Stimulated activated CD4-positive, alpha-beta T cell treated with anti-CD3 and anti-CD28 coated beads, Interleukin-12 subunit alpha, Interleukin-12 subunit beta, amount 100 ng/mL, for 48 hours (primary cell): ENCODE results near the gene OR51S1.
"Not testable (repeated sequence)": the region's sequence is repeated elsewhere in the genome, so short reads cannot be mapped to it uniquely, and the experiment has no call there.

Experiments used
- DNase-seq, 3 donors: peaks; one replicate each; pipeline ENCODE4 v3.0.0-alpha.2; 2020; ENCODE audit warnings: low read depth in 2 of 3, low spot score in 1 of 3

The OR51S1 gene, protein sequence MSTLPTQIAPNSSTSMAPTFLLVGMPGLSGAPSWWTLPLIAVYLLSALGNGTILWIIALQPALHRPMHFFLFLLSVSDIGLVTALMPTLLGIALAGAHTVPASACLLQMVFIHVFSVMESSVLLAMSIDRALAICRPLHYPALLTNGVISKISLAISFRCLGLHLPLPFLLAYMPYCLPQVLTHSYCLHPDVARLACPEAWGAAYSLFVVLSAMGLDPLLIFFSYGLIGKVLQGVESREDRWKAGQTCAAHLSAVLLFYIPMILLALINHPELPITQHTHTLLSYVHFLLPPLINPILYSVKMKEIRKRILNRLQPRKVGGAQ

DNA sequence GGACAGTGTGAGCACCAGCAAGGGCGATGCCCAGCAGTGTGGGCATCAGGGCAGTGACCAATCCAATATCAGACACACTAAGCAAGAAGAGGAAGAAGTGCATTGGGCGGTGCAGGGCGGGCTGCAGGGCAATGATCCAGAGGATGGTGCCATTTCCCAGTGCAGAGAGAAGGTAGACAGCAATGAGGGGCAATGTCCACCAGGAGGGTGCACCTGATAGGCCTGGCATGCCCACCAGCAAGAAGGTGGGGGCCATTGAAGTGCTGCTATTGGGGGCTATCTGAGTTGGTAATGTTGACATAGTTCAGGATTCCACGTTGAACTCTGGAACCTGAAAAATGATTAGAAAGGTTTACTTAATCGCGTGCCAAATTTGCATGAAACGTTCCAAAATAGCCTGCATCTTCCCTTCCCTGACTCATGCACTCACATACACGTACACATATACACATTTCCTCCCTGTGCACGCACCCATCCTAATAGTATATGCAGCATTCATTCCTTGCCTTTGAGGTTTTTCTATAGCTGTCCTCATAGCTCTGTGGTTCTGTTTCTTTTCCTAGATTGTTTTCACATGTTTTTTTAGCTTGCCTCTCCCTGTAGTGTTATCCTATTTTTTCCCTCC is at the start of gene OR51S1:
OR51S1 (minus strand) TSS at position 301 of the 625 bp plus-strand sequence; CDS start at position 301, 0 bp downstream.
- DNase-seq = no peak

DNA sequence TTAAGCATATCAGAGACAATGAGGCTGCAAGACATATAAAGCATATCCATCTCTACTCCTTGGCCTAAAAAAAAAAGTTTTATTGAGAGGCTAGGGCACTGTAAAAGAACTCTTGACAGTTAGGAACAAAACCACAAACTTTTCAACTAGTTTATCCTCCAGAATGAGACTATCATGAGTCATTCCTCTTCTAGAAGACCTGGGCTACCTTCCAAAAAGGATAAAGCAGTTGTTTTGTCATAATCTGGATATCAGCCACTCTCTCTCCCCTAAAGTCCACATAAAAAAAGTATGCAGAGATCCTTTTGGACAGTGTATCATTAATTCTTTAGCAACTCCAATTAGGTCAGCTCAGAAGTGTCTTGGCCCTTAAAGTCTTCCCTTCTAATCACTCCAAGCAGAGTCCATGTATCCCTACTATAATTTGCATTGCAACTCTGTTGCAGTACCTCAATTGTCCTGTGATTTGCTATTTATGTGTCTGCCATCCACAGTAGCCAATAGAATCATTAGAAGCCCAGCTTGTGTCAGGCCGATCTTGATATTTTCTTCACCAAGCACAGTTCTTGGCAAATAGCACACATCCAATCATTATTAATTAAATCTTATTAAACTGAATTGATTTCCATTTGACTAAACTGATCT is 43.1 kb upstream of the OR51S1 start:
- DNase-seq = no peak

DNA sequence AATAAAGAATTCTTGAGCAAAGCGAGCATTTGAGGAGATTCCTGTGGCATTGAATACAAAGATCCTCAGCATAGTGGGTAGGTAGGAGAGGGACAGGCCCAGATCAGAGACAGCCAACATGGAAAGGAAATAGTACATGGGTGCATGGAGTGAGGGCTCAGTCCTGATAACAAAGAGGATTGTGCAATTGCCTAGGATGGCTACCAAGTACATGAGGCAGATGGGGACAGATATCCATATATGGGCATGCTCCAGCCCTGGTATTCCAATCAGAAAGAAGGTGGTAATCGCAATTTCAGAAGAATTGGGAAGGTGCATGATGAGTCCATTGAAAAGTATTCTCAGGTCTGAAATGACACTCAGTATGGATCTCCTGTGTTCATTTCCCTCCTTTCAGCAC is 41.3 kb upstream of the OR51S1 start:
- DNase-seq = no peak

DNA sequence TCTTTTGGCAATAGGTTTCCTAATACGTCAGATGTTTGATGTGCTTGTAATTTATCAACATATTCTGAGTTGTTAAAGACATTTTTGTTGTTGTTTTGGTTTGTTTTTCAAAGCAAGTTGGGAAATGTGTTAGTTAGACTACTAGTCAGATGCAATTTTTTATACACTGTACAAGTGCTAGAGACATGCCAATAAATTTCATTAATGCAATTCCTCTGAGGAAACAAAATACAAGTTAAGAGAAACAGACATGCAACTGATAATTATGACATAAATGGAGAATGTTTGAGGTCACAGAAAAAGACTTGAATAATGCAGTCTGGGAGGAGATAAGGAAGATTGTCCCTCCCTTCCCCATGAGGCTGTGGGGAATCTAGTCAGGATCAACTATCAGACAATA is 38.6 kb upstream of the OR51S1 start:
- DNase-seq = no peak

DNA sequence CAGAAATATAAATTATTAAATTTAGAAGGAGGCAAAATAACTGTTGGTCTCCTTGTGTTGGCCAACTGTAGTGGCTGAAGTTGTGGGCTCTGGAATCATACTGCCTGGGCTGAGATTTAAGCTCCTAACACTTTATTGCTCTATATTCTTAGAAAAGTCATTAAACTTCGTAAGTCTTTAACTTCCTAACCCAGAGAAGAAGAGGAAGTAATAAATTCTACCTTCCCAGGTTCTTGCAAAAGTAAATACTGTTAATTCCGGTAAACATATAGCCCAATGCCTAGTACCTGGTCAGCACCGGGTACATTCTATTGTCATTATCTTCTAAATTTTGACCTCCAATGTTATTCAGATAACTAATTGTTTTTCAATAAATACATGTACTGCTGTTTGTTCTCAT is 37.2 kb upstream of the OR51S1 start:
- no peak for DNase-seq

DNA sequence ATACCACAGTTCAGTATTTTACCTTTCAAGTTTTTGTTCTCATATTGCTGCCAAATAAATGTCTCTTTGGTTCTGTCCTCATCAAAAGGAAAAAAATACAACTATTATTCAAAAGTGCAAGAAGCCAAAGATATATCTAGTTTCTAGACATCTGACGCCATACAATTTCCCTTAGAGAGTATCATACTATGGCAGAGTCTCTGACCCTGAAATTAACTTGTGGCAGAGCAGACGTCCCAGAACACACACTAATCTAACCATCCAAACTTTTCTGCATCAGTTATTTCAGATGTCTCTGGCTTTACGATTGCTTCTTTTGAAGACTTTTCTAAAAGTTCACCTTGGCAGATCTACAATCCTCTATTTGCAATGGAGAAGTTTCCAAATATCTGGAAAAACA is 35.4 kb upstream of the OR51S1 start:
- no peak for DNase-seq

DNA sequence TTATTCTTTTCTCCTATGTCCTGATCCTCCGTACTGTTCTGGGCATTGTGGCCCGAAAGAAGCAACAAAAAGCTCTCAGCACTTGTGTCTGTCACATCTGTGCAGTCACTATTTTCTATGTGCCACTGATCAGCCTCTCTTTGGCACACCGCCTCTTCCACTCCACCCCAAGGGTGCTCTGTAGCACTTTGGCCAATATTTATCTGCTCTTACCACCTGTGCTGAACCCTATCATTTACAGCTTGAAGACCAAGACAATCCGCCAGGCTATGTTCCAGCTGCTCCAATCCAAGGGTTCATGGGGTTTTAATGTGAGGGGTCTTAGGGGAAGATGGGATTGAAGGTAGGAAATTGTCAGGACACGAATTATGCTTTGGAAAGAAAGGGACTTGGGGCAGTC is 33.5 kb upstream of the OR51S1 start:
- no peak for DNase-seq

DNA sequence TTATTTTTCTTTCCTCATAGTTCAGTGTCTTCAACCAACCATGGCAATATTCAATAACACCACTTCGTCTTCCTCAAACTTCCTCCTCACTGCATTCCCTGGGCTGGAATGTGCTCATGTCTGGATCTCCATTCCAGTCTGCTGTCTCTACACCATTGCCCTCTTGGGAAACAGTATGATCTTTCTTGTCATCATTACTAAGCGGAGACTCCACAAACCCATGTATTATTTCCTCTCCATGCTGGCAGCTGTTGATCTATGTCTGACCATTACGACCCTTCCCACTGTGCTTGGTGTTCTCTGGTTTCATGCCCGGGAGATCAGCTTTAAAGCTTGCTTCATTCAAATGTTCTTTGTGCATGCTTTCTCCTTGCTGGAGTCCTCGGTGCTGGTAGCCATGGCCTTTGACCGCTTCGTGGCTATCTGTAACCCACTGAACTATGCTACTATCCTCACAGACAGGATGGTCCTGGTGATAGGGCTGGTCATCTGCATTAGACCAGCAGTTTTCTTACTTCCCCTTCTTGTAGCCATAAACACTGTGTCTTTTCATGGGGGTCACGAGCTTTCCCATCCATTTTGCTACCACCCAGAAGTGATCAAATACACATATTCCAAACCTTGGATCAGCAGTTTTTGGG is 33.0 kb upstream of the OR51S1 start, which contains the start of gene OR51T1:
OR51T1 (plus strand) TSS at position 41 of the 641 bp plus-strand sequence; CDS start at position 41, 0 bp downstream.
- DNase-seq = no peak

DNA sequence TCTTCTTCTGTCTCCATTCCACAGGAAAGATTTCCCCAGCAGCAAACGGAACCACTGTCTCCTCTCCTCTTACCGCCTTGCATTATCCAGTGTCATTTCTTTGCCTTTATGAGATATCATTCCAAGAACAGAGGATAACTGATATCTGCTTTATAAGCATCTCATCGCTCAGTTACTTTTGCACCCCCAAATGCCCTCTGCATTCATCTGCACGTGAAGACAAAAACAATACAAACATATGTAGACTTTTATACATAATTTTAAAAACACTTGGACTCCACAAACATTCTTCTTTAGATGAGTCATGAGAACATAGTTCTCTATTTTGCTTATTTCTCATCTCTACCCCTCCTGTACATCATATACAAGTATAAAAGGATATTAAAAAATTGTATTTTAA is 32.2 kb upstream of the OR51S1 start:
- DNase-seq = no peak

DNA sequence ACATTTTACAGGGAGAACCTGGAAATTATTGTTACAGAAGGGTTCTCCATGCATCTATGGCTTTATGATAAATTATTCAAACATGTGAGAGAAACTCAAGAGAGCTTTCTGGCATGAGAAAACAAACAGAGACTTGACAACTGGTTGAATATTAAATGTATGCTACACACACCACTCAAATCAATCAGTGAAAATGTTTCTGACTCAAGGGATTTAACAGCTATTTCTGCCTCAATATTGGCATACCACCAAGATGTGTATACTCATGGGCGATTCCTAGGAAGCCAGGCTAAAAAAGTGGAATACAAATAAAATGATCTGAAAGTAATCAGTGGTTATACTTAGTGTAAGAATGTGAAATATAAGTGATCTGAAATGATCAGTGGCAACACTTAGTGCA is 16.8 kb upstream of the OR51S1 start:
- no peak for DNase-seq

DNA sequence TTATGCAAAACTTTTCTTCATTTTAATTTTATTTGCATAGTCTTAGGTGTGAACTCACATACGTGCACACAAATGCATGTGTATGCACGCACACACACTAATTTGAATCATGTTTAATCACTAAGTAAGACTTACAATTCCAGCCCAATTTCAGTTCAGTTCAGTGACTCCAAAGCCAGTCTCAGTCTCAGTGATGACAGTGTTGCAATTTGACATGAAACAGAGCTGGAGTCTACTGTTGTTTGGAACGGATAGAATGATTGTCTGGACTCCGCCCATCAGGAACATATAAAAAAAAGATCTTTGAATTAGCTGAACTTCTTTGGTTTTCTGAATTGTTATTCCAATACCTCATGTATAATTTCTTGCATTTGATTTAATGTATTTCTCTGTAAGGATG is 14.9 kb upstream of the OR51S1 start:
- DNase-seq = no peak

DNA sequence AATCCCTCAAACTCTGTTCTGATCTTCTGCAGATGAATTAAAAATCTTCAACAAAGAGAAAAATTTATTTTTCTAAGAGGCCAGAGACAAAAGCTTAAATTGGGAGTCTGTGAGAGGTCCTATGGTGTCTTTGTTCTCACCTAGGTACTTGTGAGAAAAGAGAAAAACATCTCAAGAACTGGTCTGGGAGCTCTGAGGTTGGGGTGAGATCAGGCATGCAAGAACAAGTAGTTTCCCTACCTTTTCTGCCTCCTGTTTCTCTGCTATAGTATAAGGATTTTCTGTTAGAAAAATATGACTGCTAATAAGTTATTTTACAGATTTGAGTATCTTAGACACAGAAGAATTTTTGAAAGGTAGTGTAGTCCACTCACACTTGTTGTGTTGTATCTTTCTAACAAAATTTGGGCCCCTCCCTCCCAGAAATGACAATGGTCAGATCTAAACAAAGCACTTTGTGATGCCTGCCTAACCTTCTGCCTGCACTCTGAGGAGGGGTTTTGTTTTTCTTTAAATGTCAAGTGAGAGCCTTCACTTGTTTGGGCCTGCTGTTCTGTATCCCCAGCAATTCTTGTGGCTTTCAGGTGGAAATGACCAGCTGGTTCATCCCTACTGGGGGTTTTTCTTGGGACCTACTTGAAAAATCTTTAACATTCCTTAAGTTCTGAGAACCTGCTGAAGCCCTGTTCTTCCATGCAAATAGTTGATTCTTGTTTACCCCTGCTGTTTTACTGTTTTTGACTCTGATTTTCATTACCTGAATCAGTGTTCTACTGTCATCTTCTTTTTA is 13.6 kb upstream of the OR51S1 start:
- no peak for DNase-seq

DNA sequence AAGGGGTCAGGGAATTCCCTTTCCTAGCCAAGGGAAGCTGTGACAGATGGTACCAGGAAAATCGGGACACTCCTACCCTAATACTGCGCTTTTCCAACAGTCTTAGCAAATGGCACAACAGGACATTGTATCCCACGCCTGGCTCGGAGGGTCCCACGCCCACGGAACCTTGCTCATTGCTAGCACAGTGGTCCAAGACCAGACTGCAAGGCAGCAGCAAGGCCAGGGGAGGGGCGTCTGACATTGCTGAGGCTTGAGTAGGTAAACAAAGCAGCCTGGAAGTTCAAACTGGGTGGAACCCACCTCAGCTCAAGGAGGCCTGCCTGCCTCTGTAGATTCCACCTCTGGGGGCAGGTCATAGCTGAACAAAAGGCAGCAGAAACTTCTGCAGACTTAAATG is 5.3 kb upstream of the OR51S1 start:
- not testable (repeated sequence) for DNase-seq

DNA sequence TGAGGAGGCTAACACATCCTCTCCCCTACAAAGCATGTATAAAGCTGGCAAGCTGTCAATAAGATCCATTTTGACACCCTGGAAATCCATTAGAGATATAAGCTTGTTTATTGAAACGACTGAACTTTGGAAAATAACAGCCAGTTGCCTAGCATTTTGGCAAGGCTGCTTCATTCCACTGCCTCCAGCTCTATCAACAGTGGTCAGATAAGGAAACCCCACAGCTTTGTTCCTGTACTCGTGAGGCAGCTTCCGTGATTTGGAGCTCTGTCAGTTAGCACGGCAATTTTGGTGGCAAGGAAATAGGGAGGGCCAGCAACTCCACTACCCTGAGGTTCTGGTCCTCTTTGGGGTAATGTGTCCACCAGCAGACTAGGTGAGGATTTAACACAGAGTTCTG is 2.0 kb upstream of the OR51S1 start:
- DNase-seq = no peak

DNA sequence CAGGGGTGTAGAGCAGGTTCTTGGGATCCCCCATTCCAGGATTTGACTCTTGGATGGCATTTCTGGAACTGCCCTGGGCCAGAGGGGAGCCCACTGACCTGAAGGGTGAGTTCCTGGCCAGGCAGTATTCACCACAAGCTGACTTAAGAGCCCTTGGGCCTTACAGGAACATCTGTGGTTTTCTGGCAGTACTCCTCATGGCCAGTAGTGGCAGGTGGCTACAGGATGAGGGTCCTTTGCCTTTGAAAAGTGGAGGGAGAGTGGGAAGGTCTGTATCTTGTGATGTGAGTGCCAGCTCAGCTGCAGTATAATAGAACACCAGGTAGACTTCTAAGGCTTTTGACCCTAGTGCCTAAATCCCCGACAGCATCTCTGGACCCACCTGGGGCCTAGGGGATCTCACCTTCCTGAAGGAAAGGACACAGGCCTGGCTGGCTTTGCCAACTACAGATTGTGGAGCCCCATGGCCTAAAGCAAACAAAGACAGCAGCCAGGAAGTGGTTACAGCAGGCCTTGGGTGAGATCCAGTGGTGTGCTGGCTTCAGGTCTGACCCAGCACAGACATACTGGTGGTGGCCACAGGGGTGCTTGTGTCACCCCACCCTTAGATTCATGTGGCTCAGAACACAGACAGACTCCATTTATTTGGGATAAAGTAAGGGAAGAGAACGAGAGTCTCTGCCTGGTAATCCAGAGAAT is 9.0 kb downstream of the OR51S1 start:
- DNase-seq = no peak

DNA sequence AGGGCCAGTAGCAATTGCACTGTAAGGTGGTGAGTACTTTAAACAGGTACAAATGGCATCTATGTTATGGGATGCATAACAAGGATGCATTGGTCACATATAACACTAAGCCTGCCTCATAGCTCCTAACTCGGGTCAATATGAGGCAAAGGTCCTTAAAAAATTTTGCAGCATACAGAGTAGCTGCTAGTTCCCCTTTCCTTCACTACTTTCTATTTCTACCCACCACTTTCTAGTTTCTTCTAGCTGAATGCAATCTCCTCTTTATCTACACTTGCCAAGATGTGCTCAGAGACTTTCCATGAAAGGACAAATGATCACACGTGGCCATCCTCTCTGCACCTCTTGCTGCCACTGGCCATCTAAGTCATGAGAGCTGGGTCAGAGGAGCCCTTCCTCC is 18.1 kb downstream of the OR51S1 start:
- no peak for DNase-seq

DNA sequence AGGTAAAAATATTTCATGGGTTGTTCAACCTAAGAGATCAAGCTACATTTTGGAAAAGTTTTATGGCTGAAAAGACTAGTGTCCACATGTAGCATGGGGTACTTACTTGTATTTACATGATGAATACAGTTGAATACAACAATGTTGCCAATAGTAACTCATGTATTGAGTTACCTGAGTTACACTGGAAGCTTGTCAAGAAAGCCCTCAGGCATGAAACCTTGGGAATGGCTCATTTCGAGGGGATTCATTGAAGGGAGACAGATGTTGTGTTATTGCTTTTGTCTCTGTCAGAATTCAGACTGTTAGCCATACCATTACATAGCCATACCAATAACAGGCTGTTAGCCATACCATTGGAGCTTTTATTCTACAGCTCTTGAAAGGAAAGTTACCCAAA is 18.7 kb downstream of the OR51S1 start:
- no peak for DNase-seq

DNA sequence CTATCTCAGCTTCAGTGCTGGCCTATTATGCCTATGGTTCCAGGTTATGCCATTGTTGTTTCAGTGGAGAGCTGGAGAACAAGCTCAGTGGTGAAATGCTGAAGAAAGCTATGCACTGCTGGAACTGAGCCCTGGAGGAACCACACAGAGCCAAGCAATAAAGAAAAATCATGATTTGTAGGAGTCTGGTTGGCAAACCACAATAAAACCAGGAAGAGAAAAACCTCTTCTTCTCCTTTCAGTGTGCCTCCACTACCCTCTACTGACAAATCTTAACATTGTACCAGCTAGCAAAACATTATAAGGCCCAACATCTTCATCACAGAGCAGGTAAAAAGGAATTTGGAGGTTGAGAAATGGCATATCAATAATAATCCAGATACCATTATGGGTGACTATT is 22.6 kb downstream of the OR51S1 start:
- no peak for DNase-seq

DNA sequence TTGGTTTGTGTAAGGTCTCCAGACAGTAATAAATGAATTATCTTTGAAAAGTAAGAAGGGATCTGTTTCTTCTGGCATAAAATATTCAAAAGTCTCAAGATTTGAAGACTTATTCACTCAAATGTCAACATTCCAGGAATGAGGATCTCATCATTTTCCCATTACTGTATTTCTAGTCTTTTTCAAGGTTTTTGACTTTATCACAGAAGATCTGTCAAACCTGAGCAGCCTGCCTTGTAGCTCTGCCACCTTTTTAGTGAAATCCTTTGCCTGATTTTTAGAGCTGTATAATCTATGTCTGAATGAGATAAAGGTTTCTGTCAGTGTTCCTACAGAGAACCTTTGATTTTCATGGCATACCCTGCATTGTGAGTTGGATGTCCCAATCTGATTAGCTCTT is 23.9 kb downstream of the OR51S1 start:
- no peak for DNase-seq

DNA sequence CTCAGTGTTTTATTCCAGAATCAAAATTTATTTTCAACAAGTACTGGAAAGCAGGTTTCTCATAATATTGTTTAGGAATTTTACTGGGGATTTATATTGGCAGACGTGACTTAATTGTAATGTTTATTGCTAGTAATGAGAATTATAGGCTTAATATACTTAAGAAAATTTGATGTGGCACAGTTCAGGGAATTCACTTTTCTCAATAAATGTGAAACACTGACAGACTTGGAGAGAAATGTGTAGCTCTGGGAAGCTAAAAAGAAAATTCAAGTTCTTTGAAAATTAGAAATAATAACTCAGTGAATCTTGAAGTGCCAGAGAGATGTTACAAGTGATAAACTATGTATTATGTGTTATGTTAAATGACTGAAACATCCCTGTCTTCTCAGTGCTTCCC is 28.0 kb downstream of the OR51S1 start, which contains the start of gene OR51F2:
OR51F2 (plus strand) TSS at position 301 of the 400 bp plus-strand sequence. CDS start 101 bp downstream, outside the sequence.
- DNase-seq = no peak
